Vagina (tissue), 2 donors: Measurements from ENCODE around the gene TTC28.

Experiments used
- POLR2AphosphoS5 ChIP-seq, 2 donors: sonication (generic); formaldehyde crosslinking; IDR thresholded peaks; one replicate each; pipeline ENCODE4 v1.9.0; 2017; ENCODE audit warnings: antibody characterized with exemption in 2 of 2, mild to moderate bottlenecking in 2 of 2, low read depth in 1 of 2; ENCODE audit not compliant: insufficient read depth in 1 of 2
- TF ChIP-seq, protein P1 (sequence below), 3 experiments: fragments of 450-650 bp in 2 of 3; fragments of 200-600 bp in 1 of 3; sonication (generic) in 1 of 3; IDR thresholded peaks; one replicate each; pipeline ENCODE4 v1.5.1; 2017 to 2019; ENCODE audit warnings: antibody characterized with exemption in 3 of 3, mild to moderate bottlenecking in 2 of 3, moderate library complexity in 2 of 3

DNA sequence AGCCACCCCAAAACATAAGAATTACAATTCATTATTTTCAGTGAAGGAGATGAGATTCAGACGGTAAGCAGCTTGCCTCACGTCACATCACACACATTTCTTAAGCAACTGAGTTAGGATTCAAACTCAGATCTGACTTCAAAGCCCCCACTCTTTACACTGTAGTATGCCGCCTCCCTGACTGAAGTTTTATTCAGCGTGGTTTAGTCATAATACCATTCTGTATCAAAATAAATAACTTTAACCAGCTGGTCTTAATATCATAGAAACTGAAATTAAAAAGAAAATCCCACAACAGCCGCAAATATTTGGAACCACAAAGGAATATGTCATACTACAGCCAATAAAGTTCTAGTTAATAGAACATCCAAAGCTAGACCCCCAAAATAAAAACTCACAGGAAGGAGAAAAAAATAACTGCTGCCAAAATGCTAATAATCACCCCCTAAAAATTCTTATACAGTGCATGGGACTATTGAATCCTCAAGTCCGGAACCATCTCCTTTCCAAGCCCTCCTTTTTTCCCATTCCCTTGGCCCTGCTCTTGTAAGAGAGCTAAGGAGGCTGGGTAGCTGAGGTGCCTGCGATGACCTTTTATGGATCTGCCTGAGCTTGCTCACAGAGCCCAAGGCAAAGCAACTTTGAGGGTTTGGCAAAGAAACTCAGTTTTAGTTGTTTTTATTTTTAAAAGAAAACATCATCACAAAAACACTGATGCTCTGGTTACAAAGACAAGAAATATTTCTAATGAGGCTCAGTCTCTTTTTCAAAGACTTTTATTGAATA, 334.5 kb downstream of the TTC28 start:
- TF ChIP-seq, protein P1, sequence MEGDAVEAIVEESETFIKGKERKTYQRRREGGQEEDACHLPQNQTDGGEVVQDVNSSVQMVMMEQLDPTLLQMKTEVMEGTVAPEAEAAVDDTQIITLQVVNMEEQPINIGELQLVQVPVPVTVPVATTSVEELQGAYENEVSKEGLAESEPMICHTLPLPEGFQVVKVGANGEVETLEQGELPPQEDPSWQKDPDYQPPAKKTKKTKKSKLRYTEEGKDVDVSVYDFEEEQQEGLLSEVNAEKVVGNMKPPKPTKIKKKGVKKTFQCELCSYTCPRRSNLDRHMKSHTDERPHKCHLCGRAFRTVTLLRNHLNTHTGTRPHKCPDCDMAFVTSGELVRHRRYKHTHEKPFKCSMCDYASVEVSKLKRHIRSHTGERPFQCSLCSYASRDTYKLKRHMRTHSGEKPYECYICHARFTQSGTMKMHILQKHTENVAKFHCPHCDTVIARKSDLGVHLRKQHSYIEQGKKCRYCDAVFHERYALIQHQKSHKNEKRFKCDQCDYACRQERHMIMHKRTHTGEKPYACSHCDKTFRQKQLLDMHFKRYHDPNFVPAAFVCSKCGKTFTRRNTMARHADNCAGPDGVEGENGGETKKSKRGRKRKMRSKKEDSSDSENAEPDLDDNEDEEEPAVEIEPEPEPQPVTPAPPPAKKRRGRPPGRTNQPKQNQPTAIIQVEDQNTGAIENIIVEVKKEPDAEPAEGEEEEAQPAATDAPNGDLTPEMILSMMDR (IDR thresholded peaks at IDR 0.05): no peak
- TF ChIP-seq POLR2AphosphoS5 (IDR thresholded peaks at IDR 0.05; ENCODE audit: insufficient read depth in 1 of 2, low read depth in 1 of 2): no peak
